ENCODE results near the gene MYOC.
"Not testable (repeated sequence)": the region's sequence is repeated elsewhere in the genome, so short reads cannot be mapped to it uniquely, and the experiment has no call there.

MYOC gene

DNA sequence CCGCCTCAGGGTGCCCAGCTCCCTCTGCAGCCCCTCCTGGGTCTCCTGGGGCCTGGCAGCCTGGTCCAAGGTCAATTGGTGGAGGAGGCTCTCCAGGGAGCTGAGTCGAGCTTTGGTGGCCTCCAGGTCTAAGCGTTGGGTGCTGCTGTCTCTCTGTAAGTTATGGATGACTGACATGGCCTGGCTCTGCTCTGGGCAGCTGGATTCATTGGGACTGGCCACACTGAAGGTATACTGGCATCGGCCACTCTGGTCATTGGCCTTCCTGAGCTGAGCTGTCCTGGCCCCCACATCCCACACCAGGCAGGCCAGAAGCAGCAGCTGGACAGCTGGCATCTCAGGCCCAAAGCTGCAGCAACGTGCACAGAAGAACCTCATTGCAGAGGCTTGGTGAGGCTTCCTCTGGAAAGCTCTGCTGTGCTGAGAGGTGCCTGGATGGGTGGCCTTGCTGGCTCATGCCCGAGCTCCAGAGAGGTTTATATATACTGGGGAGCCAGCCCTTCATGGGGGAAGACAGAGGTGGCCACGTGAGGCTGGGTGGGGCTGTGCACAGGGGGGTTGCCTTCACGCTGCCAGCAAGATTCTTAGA, at the start of gene MYOC:
Gene MYOC, minus strand, starts transcription at position 455 of the 589 bp plus-strand sequence. Its CDS starts 77 bp downstream, at position 378.
- TF ChIP-seq, protein P1, sequence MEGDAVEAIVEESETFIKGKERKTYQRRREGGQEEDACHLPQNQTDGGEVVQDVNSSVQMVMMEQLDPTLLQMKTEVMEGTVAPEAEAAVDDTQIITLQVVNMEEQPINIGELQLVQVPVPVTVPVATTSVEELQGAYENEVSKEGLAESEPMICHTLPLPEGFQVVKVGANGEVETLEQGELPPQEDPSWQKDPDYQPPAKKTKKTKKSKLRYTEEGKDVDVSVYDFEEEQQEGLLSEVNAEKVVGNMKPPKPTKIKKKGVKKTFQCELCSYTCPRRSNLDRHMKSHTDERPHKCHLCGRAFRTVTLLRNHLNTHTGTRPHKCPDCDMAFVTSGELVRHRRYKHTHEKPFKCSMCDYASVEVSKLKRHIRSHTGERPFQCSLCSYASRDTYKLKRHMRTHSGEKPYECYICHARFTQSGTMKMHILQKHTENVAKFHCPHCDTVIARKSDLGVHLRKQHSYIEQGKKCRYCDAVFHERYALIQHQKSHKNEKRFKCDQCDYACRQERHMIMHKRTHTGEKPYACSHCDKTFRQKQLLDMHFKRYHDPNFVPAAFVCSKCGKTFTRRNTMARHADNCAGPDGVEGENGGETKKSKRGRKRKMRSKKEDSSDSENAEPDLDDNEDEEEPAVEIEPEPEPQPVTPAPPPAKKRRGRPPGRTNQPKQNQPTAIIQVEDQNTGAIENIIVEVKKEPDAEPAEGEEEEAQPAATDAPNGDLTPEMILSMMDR (conservative IDR thresholded peaks at IDR 0.05; ENCODE audit: low read depth, low read length): no peak
- H3K4me3 ChIP-seq (ENCODE audit: low read length): no peak within 1 kb of the TSS
- DNase-seq (ENCODE audit: low read depth): no peak

DNA sequence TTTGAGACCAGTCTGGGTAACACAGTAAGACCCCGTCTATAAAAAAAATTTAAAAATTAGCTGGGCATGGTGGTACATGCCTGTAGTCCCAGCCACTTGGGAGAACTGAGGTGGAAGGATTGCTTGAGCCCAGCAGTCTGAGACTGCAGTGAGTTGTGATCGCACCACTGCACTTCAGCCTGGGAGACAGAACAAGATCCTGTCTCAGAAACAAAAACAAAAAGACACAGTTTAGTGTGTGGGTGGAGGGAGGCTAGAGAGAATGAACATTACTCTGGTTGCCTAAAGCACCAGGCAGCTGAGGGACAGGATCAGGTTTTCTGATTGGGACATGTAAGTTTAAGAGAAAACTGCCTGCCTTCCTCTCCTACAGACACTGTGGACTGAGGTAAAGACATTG, 47.0 kb upstream of the MYOC start:
- TF ChIP-seq, protein P1 (conservative IDR thresholded peaks at IDR 0.05; ENCODE audit: low read depth, low read length): no peak
- H3K4me3 ChIP-seq (ENCODE audit: low read length): no peak overlapping the region
- DNase-seq (ENCODE audit: low read depth): no peak

DNA sequence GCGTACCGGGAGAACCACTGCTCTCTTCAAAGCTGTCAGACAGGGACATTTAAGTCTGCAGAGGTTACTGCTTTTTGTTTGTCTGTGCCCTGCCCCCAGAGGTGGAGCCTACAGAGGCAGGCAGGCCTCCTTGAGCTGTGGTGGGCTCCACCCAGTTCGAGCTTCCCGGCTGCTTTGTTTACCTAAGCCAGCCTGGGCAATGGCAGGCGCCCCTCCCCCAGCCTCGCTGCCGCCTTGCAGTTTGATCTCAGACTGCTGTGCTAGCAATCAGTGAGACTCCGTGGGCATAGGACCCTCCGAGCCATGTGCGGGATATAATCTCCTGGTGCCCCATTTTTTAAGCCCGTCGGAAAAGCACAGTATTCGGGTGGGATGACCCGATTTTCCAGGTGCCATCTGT, 43.3 kb upstream of the MYOC start:
- H3K4me3 ChIP-seq (ENCODE audit: low read length); DNase-seq (ENCODE audit: low read depth): not testable (repeated sequence)

DNA sequence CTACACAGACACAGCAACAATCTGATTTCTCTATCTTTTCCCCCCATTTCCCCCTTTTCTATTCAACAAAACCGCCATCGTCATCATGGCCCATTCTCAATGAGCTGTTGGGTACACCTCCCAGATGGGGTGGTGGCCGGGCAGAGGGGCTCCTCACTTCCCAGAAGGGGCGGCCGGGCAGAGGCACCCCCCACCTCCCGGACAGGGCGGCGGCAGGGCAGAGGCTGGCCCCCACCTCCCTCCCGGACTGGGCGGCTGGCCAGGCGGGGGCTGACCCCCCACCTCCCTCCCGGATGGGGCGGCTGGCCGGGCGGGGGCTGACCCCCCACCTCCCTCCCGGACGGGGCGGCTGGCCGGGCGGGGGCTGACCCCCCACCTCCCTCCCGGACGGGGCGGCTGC, 41.1 kb upstream of the MYOC start:
- H3K4me3 ChIP-seq (ENCODE audit: low read length); DNase-seq (ENCODE audit: low read depth): not testable (repeated sequence)

DNA sequence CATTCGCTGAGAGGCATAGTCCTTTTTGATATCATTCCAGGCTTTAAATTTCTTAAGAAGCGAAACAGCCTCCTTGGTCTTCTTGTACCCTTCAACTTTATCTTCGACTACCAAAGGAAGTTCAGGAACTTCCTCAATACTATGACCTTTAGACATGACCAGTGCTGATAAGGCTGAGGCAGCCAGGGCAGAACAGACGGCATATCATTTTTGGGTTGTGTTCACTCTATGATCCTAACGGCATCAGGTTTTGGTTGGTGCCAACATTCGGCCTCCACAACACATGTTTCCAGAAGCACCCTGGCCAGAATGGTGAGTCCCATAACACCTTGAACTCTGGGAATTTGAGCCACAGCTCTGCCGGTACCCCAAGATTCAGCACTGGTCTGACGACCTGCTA, 31.4 kb upstream of the MYOC start:
- H3K4me3 ChIP-seq (ENCODE audit: low read length): no peak overlapping the region
- no peak for DNase-seq (ENCODE audit: low read depth)
- TF ChIP-seq, protein P1 (conservative IDR thresholded peaks at IDR 0.05; ENCODE audit: low read depth, low read length): no peak

DNA sequence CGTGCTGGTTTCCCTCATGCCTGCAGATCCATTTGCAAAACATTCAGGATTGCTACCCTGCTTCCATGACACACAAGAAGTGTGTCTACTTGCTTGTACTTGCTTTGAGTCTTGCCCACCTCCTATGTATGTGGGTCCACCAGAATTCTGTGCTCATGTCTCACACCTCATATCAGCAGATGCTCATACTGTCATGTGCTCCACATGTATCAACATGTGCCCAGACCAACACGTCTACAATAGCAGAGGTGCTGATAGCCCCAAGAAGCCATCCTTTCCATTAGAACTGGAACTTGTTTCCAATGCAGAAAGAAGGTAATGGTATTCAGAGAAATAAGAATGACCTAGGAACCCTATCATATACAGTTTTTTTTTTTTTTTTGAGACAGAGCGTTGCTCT, 27.9 kb upstream of the MYOC start:
- DNase-seq (ENCODE audit: low read depth): no peak
- no peak overlapping the region for H3K4me3 ChIP-seq (ENCODE audit: low read length)
- TF ChIP-seq, protein P1 (conservative IDR thresholded peaks at IDR 0.05; ENCODE audit: low read depth, low read length): no peak

DNA sequence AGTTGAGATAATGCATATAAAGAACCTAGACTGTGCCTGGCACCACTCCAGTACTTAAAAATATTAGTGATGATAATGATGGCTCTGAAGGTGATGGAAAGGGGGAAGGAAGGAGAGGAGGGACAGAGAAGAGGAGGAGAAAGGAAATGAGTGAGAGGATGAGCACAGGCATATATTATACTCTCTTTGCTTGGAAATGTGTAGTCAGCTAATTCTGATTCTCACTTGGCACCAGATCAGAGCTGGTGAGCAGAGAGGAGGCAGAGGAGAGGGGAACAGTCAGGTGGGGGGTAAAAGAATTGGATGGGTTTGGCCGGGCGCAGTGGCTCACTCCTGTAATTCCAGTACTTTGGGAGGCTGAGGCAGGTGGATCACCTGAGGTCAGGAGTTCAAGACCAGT, 24.3 kb upstream of the MYOC start:
- TF ChIP-seq, protein P1 (conservative IDR thresholded peaks at IDR 0.05; ENCODE audit: low read depth, low read length): no peak
- no peak for DNase-seq (ENCODE audit: low read depth)
- H3K4me3 ChIP-seq (ENCODE audit: low read length): no peak overlapping the region

DNA sequence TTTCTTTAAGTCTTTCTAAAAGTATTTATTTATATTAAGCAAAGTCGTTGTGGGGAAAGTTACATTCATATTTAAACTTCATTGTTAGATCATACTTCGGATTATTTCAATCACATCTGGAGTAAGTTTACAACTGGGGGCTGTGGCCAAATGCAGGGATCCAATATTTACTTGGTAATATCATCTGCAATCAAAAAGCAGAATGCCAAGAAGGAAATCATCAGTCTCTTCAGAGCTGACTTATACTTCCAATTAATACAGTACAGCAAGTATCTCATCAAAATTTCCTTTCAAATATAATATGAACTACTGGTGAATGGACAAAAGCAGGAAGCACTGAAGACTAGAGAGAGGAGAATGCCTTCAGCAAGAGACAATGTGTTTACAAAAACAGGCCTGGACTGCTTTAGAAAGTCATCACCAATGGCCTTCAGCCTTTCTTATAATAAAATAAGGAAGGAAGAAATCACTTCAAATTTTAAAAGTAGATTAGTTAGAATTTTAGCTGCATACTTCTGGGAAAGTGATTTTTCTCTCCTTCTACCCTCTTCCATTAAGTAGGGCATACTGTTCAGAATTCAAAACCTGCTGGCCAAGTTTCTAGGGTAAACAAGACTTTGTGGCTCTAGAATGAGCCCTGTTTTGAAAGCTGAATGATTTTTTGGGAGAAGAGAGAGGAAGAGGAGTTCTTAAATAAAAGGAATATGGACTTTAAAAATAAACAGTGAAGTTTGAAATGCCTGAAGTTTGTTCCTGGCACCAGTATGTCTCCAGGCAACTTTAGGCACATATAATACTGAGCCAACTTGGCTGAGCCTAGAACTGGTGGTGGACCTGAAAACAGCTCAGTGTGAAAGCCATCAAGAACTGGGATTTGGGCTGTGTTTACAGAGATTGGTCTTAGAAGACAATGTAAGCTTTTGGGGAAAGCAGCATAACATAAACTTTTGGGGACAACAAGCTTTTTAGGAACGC, 22.2 kb upstream of the MYOC start:
- TF ChIP-seq, protein P1 (conservative IDR thresholded peaks at IDR 0.05; ENCODE audit: low read depth, low read length): no peak
- no peak overlapping the region for H3K4me3 ChIP-seq (ENCODE audit: low read length)
- DNase-seq (ENCODE audit: low read depth): no peak

Measured in retinal pigment epithelial cell (primary cell).